Measurements from ENCODE around the gene PISD.

PISD gene

GRCh38 chr22:31623592-31624304 lies 38.3 kb downstream of the PISD start:
- no peak for DNase-seq

- no peak for DNase-seq
These were observed 39.0 kb downstream of the PISD start for GRCh38 chr22:31622980-31623379.

DNA sequence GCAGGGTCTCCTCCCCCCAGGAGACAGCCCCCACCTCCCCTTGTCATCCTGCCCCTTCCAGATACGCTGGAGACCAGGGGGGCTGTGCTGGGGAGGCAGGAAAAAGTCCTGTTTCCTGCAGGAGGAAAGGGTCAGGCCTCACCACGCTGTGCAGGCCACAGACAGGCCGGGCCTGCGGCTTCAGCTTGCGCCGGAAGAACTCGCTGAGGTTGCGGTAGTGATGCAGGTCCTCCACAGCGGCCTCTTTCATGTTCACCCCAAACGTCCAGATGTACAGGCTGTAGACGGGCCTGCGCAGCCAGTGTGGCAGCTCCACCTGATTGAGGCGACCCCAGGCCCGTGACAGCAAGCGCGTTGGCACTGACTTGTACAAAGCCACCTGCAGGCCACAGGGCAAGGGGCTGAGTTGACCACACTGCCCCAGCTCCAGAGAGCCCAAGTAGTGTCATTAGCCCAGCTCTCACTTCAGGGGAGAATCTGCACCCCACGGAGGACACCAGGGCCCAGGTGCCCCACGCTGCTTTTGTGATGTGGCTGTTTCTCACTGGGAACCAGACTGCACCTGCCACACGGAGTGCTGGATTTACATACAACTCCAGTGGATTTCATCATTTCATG lies 40.4 kb downstream of the PISD start:
- DNase-seq: no peak

DNA sequence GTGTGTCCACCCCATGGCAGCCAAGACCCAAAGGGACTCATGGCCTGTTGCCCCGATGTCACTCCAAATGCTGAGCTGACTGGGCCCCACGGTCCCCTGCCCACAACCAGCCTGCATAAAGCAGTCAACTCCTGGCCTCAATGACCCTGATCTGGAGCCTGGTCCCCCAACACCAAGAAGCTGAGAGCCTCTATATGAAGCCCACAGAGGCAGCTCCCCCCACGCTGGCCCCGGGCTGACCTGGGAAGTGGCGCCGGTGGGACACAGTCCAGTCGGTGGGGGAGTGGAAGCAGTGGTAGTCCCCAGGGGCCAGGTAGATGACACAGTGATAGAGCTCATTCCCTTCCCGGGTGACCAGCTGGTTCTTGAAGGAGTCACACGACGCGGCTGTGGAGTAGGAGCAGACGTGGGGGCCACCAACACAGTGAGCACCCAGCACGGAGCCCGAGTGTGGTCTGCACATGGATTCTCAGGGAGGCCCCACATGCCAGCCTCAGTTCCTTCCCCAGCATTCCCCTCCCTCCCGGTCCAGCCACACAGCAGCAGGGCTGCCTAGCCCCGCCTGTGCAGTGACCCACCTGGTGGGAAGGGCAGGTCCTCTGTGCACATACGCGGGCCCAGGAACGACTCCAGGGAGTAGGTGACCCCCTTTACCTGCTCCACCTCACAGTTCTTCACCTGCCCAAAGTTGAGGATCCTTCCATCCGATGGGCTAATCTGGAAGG lies 41.1 kb downstream of the PISD start:
- DNase-seq: no peak

DNA sequence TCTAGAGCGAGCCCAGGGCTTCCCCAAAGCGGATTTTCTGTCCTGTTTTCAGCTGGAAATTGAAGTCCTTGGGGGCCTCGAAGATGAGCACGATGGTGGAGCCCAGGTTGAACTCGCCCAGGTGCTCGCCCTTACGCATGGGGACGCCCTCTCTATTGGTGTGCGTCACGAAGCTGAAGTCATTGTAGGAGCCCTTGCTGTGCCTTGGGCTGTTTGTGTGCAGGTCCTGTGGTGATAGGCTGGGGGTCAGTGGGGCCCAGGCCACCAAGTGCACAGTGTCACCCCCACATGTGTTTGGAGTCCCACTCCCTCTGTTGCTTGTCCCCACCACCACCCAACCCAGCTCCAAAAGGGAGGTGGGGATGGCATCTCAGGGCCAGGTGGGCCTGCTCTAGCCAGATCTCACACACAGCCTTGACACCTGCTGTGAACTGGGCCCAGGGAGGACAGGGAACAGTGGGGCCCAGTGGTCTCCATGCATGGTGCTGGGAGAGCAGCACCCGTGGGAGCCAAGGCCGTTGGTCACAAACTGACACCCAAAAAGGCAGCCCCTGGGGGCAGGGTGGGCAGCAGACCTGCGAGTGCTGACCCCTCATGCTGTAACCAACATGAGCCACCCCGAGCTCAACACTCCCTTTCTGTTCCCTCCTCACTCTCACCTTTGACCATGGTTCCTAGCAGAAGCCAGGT lies 42.3 kb downstream of the PISD start:
- DNase-seq: no peak

GRCh38 chr22:31618471-31619176 lies 43.4 kb downstream of the PISD start:
- no peak for DNase-seq

DNA sequence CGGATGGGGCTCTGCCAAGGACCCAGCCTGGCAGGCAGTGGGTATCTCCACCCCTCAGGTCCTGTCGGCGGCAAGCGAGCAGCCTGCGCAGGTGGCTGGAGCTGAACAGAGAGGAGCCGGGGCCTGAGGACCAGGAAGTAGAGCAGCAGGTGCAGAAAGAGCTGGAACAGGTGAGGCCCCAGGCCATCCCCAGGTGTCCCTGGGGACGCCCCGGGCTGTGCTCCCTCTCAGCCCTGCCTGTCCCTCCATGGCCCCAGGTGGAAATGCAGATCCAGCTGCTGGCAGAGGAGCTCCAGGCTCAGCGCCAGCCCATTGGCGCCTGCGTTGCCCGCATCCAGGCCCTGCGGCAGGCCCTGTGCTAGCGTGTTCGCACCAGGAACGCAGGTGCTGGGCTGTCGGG lies 44.0 kb downstream of the PISD start:
- no peak for DNase-seq

- DNase-seq: no peak
These were observed 45.6 kb downstream of the PISD start for GRCh38 chr22:31616315-31616980.

GRCh38 chr22:31615940-31616314 lies 46.1 kb downstream of the PISD start:
- DNase-seq: no peak

DNA sequence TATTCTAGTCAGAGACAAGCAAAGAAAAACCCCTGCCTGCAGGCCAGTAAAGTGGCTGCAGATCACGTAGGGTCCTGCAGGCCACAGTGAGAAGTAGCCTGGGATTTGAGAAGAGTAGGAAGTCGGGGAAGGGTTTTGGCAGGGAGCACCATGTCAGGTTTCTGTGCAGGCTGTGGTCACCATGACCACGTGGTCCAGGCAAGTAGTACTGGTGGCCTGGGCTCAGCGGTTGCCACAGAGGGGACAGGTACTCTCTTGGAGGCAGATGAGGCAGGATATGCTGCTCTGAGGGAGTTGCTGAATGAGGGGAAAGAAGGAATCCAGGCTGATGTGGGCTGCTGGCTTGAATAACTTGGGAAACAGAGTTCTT lies 46.5 kb downstream of the PISD start:
- no peak for DNase-seq

- no peak for DNase-seq
These were observed 47.1 kb downstream of the PISD start for GRCh38 chr22:31614781-31615490.

GRCh38 chr22:31613904-31614296 lies 48.1 kb downstream of the PISD start:
- no peak for DNase-seq

GRCh38 chr22:31613286-31613903 lies 48.6 kb downstream of the PISD start:
- no peak for DNase-seq

DNA sequence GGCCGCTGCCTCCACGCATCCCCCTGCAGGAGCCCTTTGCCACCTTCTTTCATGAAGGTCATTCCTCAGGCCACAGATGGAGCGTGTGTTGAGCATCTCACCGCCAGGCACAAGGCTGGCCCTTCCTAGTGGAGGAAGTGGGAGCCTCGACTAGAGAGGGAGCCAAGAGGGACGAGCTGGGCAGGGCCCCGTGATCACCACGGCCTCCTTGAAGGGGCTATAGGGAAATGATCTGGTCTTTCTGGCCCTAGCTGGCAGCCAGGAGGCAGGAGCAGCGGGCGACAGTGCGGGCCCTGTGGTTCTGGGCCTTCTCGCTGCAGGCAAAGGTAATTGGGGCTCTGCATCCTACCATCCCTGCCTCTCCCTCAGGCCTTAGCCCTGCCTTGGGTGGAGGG lies 49.1 kb downstream of the PISD start:
- no peak for DNase-seq

- DNase-seq: no peak
These were observed 50.8 kb downstream of the PISD start for GRCh38 chr22:31611061-31611760.

GRCh38 chr22:31610611-31611010 lies 51.4 kb downstream of the PISD start:
- DNase-seq: no peak

- DNase-seq: no peak
These were observed 52.3 kb downstream of the PISD start for GRCh38 chr22:31609716-31610115.

GRCh38 chr22:31607696-31608095 lies 54.3 kb downstream of the PISD start:
- no peak for DNase-seq

DNA sequence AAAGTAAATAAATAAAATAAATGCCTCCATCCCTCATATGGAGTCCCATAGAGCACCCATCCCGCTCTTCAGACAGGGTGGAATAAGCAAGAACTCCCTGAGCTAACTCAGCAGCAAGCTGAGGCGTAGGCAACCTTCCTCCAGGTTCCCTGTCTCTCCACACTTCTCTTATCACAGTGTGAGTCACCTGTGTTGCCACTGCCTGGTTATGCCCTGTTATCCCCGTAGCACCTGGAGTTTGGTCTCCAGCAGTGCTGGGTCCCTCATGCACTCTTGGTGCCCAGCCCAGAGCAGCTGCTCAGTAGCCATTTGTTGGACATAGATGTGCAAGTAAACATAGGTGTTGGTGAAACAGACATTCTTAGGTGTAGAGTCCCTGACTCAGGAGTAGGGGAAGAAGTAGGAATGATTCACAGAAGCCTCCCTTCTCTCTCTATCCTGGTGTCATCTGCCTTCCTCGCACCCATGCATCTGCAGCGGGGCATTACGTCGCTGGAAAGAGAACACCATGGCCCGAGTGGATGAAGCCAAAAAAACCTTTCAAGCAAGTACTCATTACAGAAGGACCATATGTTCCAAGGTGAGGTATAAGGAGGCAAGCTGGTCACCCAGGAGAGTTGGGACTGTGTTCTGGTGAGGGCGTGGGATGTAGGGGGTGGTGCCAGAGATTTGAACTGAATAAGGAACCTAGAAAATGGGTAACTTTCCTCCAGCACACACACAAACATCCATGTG lies 56.0 kb downstream of the PISD start:
- no peak for DNase-seq

Data from NCI-H1930 (cell line).